ENCODE results near the gene MYO1E. TPM values are rescaled to one million over a fixed set of nuclear protein-coding genes. Genes with fewer than 3 reads are reported as not detected.
A peak's percentile ranks its signal among the peaks of the same experiment; 100 is the strongest.

The MYO1E gene
- total RNA-seq, 4 donors from 2014 or later = 131 to 388 (median 345) TPM

- in situ Hi-C loops (cut with MboI; ENCODE audit: low pct_ligation_motif_present in 1 of 4, low pct_unique_long_range_greater_than_20kb in 1 of 4, low sequenced_read_pairs in 3 of 4) = no loop called here
- intact Hi-C loops (cut with DNase I; ENCODE audit: low total_unique reads) = no loop called here
- H3K4me1 ChIP-seq = peaks cover 0 to 22% (median 9%) of the 10 kb centered on the region in 4 donors
- WGBS, 2 donors (ENCODE audit: low coverage in 1 of 2) = 84 to 88% methylated on average over 2 to 4 of the region's 4 CpGs
- H3K27ac ChIP-seq = no peak overlapping the region
- TF ChIP-seq CTCF (IDR thresholded peaks at IDR 0.05) = no peak
- TF ChIP-seq EP300 (IDR thresholded peaks at IDR 0.05; ENCODE audit: low read depth) = no peak
- TF ChIP-seq POLR2AphosphoS5 (IDR thresholded peaks at IDR 0.05) = no peak
- no peaks in the 10 kb centered on the region for H3K9me3 ChIP-seq
- H3K4me3 ChIP-seq = no peak overlapping the region
- no peak for DNase-seq
- no peaks in the 10 kb centered on the region for H3K27me3 ChIP-seq
- no peaks in the 10 kb centered on the region for H3K36me3 ChIP-seq
These were observed 8.4 kb downstream of the MYO1E start for GRCh38 chr15:59364248-59364647.

- 41 to 79% methylated on average over 2 of the region's 2 CpGs for WGBS, 2 donors (ENCODE audit: low coverage in 1 of 2)
- peaks cover 0 to 17% (median 7%) of the 10 kb centered on the region in 4 donors for H3K4me1 ChIP-seq
- H3K36me3 ChIP-seq = no peaks in the 10 kb centered on the region
- no peak overlapping the region for H3K27ac ChIP-seq
- no peaks in the 10 kb centered on the region for H3K27me3 ChIP-seq
- in situ Hi-C loops (cut with MboI; ENCODE audit: low pct_ligation_motif_present in 1 of 4, low pct_unique_long_range_greater_than_20kb in 1 of 4, low sequenced_read_pairs in 3 of 4) = no loop called here
- no peak overlapping the region for H3K4me3 ChIP-seq
- no peaks in the 10 kb centered on the region for H3K9me3 ChIP-seq
- intact Hi-C loops (cut with DNase I; ENCODE audit: low total_unique reads) = no loop called here
- no peak for TF ChIP-seq POLR2A (IDR thresholded peaks at IDR 0.05)
- no peak for DNase-seq
These were observed 10.3 kb downstream of the MYO1E start for GRCh38 chr15:59362331-59362730.

- Histone ChIP-seq H3K27ac (no peak overlapping the region), H3K36me3 (no peaks in the 10 kb centered on the region), H3K4me1 (peaks cover 0 to 7% (median 3%) of the 10 kb centered on the region in 4 donors), H3K27me3 (no peaks in the 10 kb centered on the region), H3K4me3 (no peak overlapping the region), H3K9me3 (no peaks in the 10 kb centered on the region)
- in situ Hi-C loops (cut with MboI; ENCODE audit: low pct_ligation_motif_present in 1 of 4, low pct_unique_long_range_greater_than_20kb in 1 of 4, low sequenced_read_pairs in 3 of 4) (no loop called here), intact Hi-C loops (cut with DNase I; ENCODE audit: low total_unique reads) (no loop called here)
- DNase-seq = no peak
- TF ChIP-seq EP300 (IDR thresholded peaks at IDR 0.05; ENCODE audit: low read depth) (no peak), POLR2AphosphoS5 (IDR thresholded peaks at IDR 0.05) (no peak), CTCF (IDR thresholded peaks at IDR 0.05) (no peak), POLR2A (IDR thresholded peaks at IDR 0.05) (no peak)
- WGBS, 2 donors (ENCODE audit: low coverage in 1 of 2) = 83 to 88% methylated on average over 1 to 2 of the region's 2 CpGs
These were observed 11.8 kb downstream of the MYO1E start for GRCh38 chr15:59360896-59361295.

- Histone ChIP-seq H3K27me3 (no peaks in the 10 kb centered on the region), H3K4me3 (no peak overlapping the region), H3K36me3 (no peaks in the 10 kb centered on the region), H3K27ac (no peak overlapping the region), H3K4me1 (peaks cover 0 to 2% (median under 1%) of the 10 kb centered on the region in 4 donors), H3K9me3 (no peaks in the 10 kb centered on the region)
- intact Hi-C loops (cut with DNase I; ENCODE audit: low total_unique reads) (no loop called here), in situ Hi-C loops (cut with MboI; ENCODE audit: low pct_ligation_motif_present in 1 of 4, low pct_unique_long_range_greater_than_20kb in 1 of 4, low sequenced_read_pairs in 3 of 4) (no loop called here)
- TF ChIP-seq POLR2AphosphoS5 (IDR thresholded peaks at IDR 0.05) (no peak), POLR2A (IDR thresholded peaks at IDR 0.05) (no peak), EP300 (IDR thresholded peaks at IDR 0.05; ENCODE audit: low read depth) (no peak), CTCF (IDR thresholded peaks at IDR 0.05) (peak in 1 of 5 experiments; percentile 24)
- no peak for DNase-seq
- WGBS, 2 donors (ENCODE audit: low coverage in 1 of 2) = 90 to 93% methylated on average over 2 of the region's 2 CpGs
These were observed 12.4 kb downstream of the MYO1E start for GRCh38 chr15:59360305-59360704.

- no peaks in the 10 kb centered on the region for H3K9me3 ChIP-seq
- no peaks in the 10 kb centered on the region for H3K36me3 ChIP-seq
- no peak for TF ChIP-seq POLR2A (IDR thresholded peaks at IDR 0.05)
- no peak for TF ChIP-seq EP300 (IDR thresholded peaks at IDR 0.05; ENCODE audit: low read depth)
- TF ChIP-seq CTCF (IDR thresholded peaks at IDR 0.05) = no peak
- TF ChIP-seq POLR2AphosphoS5 (IDR thresholded peaks at IDR 0.05) = no peak
- no peak for DNase-seq
- H3K27me3 ChIP-seq = no peaks in the 10 kb centered on the region
- no peak overlapping the region for H3K4me3 ChIP-seq
- in situ Hi-C loops (cut with MboI; ENCODE audit: low pct_ligation_motif_present in 1 of 4, low pct_unique_long_range_greater_than_20kb in 1 of 4, low sequenced_read_pairs in 3 of 4) = no loop called here
- intact Hi-C loops (cut with DNase I; ENCODE audit: low total_unique reads) = no loop called here
- H3K4me1 ChIP-seq = peaks cover 0 to 25% (median 3%) of the 10 kb centered on the region in 4 donors
- 81 to 96% methylated on average over 3 to 7 of the region's 7 CpGs for WGBS, 2 donors (ENCODE audit: low coverage in 1 of 2)
- H3K27ac ChIP-seq = no peak overlapping the region
These were observed 16.9 kb downstream of the MYO1E start for GRCh38 chr15:59355730-59356129.

Measured in transverse colon (tissue), 4 donors.